ENCODE results near the gene ORAI2. TPM values are rescaled to one million over a fixed set of nuclear protein-coding genes. Genes with fewer than 3 reads are reported as not detected.

ORAI2 gene
- total and polyA plus RNA-seq, 2 of the 4 experiments (the other 2 are of a cell fraction): 52.0 to 58.3 TPM

GRCh38 chr7:102454468-102454867, 21.1 kb downstream of the ORAI2 start:
- no peak overlapping the region for H2BK20ac ChIP-seq (ENCODE audit: low read depth, low read length)
- H4K91ac ChIP-seq (ENCODE audit: insufficient read depth, low read depth, low read length): no peak overlapping the region
- no peak overlapping the region for H3K27ac ChIP-seq (ENCODE audit: insufficient read depth, low read length)
- H3K4me3 ChIP-seq (ENCODE audit: insufficient read depth, low read depth, low read length): no peak overlapping the region
- DNase-seq (no peak), ATAC-seq (ENCODE audit: low read depth) (no peak)
- dilution Hi-C loops (cut with HindIII; ENCODE audit: low sequenced_read_pairs, unreplicated experiment): no loop called here
- H3K23ac ChIP-seq (ENCODE audit: low read depth, low read length): no peak overlapping the region
- no peaks in the 10 kb centered on the region for H3K27me3 ChIP-seq (ENCODE audit: control insufficient read depth, insufficient read depth, low read length)
- H3K4me2 ChIP-seq (ENCODE audit: low read depth, low read length): no peak overlapping the region
- 90% methylated on average over 5 of the region's 12 CpGs; no CpG with 5 or more reads in 1 of the 2 experiments for WGBS, 2 experiments (ENCODE audit: extremely low coverage in 2 of 2, insufficient read length in 1 of 2)
- H2AK5ac ChIP-seq (ENCODE audit: low read depth, low read length): no peak overlapping the region
- H3K4ac ChIP-seq (ENCODE audit: low read depth, low read length): no peak overlapping the region
- H2BK15ac ChIP-seq (ENCODE audit: low read depth, low read length): no peak overlapping the region
- no peak overlapping the region for H3K56ac ChIP-seq (ENCODE audit: extremely low read depth, insufficient read depth, low read length)
- no peak overlapping the region for H2AK9ac ChIP-seq (replicated peaks; ENCODE audit: low read depth, low read length, poor library complexity)
- POLR2A ChIA-PET (ENCODE audit: unreplicated experiment): no interaction called here
- H4K5ac ChIP-seq (ENCODE audit: low read depth, low read length): no peak overlapping the region
- no peak overlapping the region for H2BK120ac ChIP-seq (ENCODE audit: low read depth, low read length)
- H3K36me3 ChIP-seq (ENCODE audit: control insufficient read depth, insufficient read depth, low read length): peaks cover 26% of the 10 kb centered on the region
- intact Hi-C loops (cut with micrococcal nuclease): no loop called here
- no peak overlapping the region for H2BK5ac ChIP-seq (ENCODE audit: low read depth, low read length, poor library complexity, severe bottlenecking)
- TF ChIP-seq MAZ (IDR thresholded peaks at IDR 0.05; ENCODE audit: borderline replicate concordance, low read depth, low read length) (no peak), CHD1 (IDR thresholded peaks at IDR 0.05; ENCODE audit: low read depth, low read length) (no peak), RCOR1 (IDR thresholded peaks at IDR 0.05; ENCODE audit: insufficient replicate concordance, low read length) (no peak), BHLHE40 (IDR thresholded peaks at IDR 0.05; ENCODE audit: low read depth, low read length) (no peak), RFX5 (IDR thresholded peaks at IDR 0.05; ENCODE audit: low read depth, low read length) (no peak), SMC3 (IDR thresholded peaks at IDR 0.05; ENCODE audit: low read depth, low read length) (no peak), MAFK (IDR thresholded peaks at IDR 0.05; ENCODE audit: low read depth, low read length) (no peak), FOS (IDR thresholded peaks at IDR 0.05; ENCODE audit: low read depth, low read length) (no peak)
- TF ChIP-seq, protein P1, sequence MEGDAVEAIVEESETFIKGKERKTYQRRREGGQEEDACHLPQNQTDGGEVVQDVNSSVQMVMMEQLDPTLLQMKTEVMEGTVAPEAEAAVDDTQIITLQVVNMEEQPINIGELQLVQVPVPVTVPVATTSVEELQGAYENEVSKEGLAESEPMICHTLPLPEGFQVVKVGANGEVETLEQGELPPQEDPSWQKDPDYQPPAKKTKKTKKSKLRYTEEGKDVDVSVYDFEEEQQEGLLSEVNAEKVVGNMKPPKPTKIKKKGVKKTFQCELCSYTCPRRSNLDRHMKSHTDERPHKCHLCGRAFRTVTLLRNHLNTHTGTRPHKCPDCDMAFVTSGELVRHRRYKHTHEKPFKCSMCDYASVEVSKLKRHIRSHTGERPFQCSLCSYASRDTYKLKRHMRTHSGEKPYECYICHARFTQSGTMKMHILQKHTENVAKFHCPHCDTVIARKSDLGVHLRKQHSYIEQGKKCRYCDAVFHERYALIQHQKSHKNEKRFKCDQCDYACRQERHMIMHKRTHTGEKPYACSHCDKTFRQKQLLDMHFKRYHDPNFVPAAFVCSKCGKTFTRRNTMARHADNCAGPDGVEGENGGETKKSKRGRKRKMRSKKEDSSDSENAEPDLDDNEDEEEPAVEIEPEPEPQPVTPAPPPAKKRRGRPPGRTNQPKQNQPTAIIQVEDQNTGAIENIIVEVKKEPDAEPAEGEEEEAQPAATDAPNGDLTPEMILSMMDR (conservative IDR thresholded peaks at IDR 0.05; ENCODE audit: low read depth, low read length): no peak
- H4K20me1 ChIP-seq (ENCODE audit: insufficient read depth, low read length): peaks cover 12% of the 10 kb centered on the region
- no peak overlapping the region for H2AFZ ChIP-seq (replicated peaks; ENCODE audit: low read length, poor library complexity)
- in situ Hi-C loops (cut with MboI; ENCODE audit: low sequenced_read_pairs): no loop called here
- no peaks in the 10 kb centered on the region for H3K9me3 ChIP-seq (ENCODE audit: control insufficient read depth, insufficient read depth, low read length)
- H3K9me1 ChIP-seq (ENCODE audit: insufficient read depth, low read length): no peaks in the 10 kb centered on the region; the same call in 1 of the 2 replicates
- peaks cover 8% of the 10 kb centered on the region for H3K4me1 ChIP-seq (ENCODE audit: control insufficient read depth, insufficient read depth, low read length)
- H3K18ac ChIP-seq (ENCODE audit: low read depth, low read length): no peak overlapping the region
- CTCF ChIA-PET: no interaction called here
- no peak overlapping the region for H3K14ac ChIP-seq (replicated peaks; ENCODE audit: low read depth, low read length)
- H3K79me1 ChIP-seq (ENCODE audit: low read depth in 1 of 2, low read length in 2 of 2): peaks cover 0 to 18% of the 10 kb centered on the region in 2 experiments; a peak in 2 of 4 replicates
- BruUV-seq (replicated peaks): no TSS peak
- no peak overlapping the region for H4K8ac ChIP-seq (ENCODE audit: low read depth in 2 of 2, low read length in 2 of 2)
- no peak overlapping the region for H3K9ac ChIP-seq (ENCODE audit: low read depth, low read length)

Measured in IMR-90 (cell line).